Measurements from ENCODE around the gene RASSF1. TPM values are rescaled to one million over a fixed set of nuclear protein-coding genes. Genes with fewer than 3 reads are reported as not detected.
"Not testable (repeated sequence)": the region's sequence is repeated elsewhere in the genome, so short reads cannot be mapped to it uniquely, and the experiment has no call there.

RASSF1 gene
- total RNA-seq, 1 donor from 2014 or later = 38.0 TPM

- no peak overlapping the region for H3K27ac Mint-ChIP-seq
- TF ChIP-seq CTCF (IDR thresholded peaks at IDR 0.05) = no peak
- ChIA-PET CTCF (interaction anchor here (1.6 kb wide), 1 partner anchor 19 kb away, joined by 3 read pairs; the partner anchor contains the start of genes HYAL3 and NAA80), POLR2A (interaction anchor here (1.3 kb wide), 2 partner anchors 19 to 26 kb away, joined by 4 read pairs; partner anchors contain the start of genes HYAL3, IFRD2 and NAA80)
- no peaks in the 10 kb centered on the region for H3K27me3 Mint-ChIP-seq
- H3K36me3 Mint-ChIP-seq (ENCODE audit: low read depth) = peaks cover 3% of the 10 kb centered on the region
- intact Hi-C loops (cut with micrococcal nuclease) = no loop called here
- no peaks in the 10 kb centered on the region for H3K9me3 Mint-ChIP-seq
- DNase-seq (no peak), ATAC-seq (ENCODE audit: low read depth) (no peak)
- H3K4me3 Mint-ChIP-seq = no peak overlapping the region
- H3K4me1 Mint-ChIP-seq = peaks cover 38% of the 10 kb centered on the region
Observed at GRCh38 chr3:50318163-50318562, 22.5 kb downstream of the RASSF1 start.

GRCh38 chr3:50317300-50317699, 23.3 kb downstream of the RASSF1 start:
- intact Hi-C loops (cut with micrococcal nuclease) = no loop called here
- ChIA-PET CTCF (no interaction called here), POLR2A (interaction anchor here (1.0 to 1.3 kb wide), 3 partner anchors 18 to 33 kb away, joined by 3 to 4 read pairs (median 4); partner anchors contain the start of genes CYB561D2, HYAL3, NAA80 and NPRL2)
- H3K27me3 Mint-ChIP-seq = no peaks in the 10 kb centered on the region
- H3K4me1 Mint-ChIP-seq = peaks cover 36% of the 10 kb centered on the region
- H3K36me3 Mint-ChIP-seq (ENCODE audit: low read depth) = peaks cover 3% of the 10 kb centered on the region
- no peak for TF ChIP-seq CTCF (IDR thresholded peaks at IDR 0.05)
- H3K9me3 Mint-ChIP-seq = no peaks in the 10 kb centered on the region
- ATAC-seq (ENCODE audit: low read depth) = no peak
- no peak overlapping the region for H3K4me3 Mint-ChIP-seq
- H3K27ac Mint-ChIP-seq = no peak overlapping the region
- no peak for DNase-seq

- intact Hi-C loops (cut with micrococcal nuclease) = no loop called here
- Mint-ChIP-seq H3K36me3 (ENCODE audit: low read depth) (peaks cover 3% of the 10 kb centered on the region), H3K4me3 (peak overlapping the region; percentile 58), H3K4me1 (peaks cover 36% of the 10 kb centered on the region), H3K9me3 (no peaks in the 10 kb centered on the region), H3K27me3 (no peaks in the 10 kb centered on the region), H3K27ac (peak overlapping the region; percentile 85)
- DNase-seq (no peak), ATAC-seq (ENCODE audit: low read depth) (peak; percentile 35)
- POLR2A ChIA-PET = interaction anchor here (0.6 to 1.3 kb wide), 4 partner anchors 17 to 72 kb away, joined by 3 to 4 read pairs (median 4); partner anchors contain the start of genes CYB561D2, HYAL3, NAA80 and NPRL2
- CTCF ChIA-PET = no interaction called here
- TF ChIP-seq CTCF (IDR thresholded peaks at IDR 0.05) = no peak
Observed at GRCh38 chr3:50316657-50317242, 23.9 kb downstream of the RASSF1 start.

GRCh38 chr3:50314816-50315215, 25.8 kb downstream of the RASSF1 start:
- CTCF ChIA-PET = interaction anchor here (1.1 kb wide), 1 partner anchor 16 kb away, joined by 3 read pairs; the partner anchor contains the start of genes HYAL3 and NAA80
- H3K4me3 Mint-ChIP-seq = no peak overlapping the region
- intact Hi-C loops (cut with micrococcal nuclease) = no loop called here
- no peaks in the 10 kb centered on the region for H3K9me3 Mint-ChIP-seq
- H3K27me3 Mint-ChIP-seq = no peaks in the 10 kb centered on the region
- H3K4me1 Mint-ChIP-seq = peaks cover 27% of the 10 kb centered on the region
- no peak for TF ChIP-seq CTCF (IDR thresholded peaks at IDR 0.05)
- ATAC-seq (ENCODE audit: low read depth) (no peak), DNase-seq (no peak)
- no peaks in the 10 kb centered on the region for H3K36me3 Mint-ChIP-seq (ENCODE audit: low read depth)
- H3K27ac Mint-ChIP-seq = no peak overlapping the region
- POLR2A ChIA-PET = interaction anchor here (0.9 kb wide), 1 partner anchor 9 kb away, joined by 3 read pairs; no protein-coding TSS in a partner anchor

- Mint-ChIP-seq H3K4me3 (no peak overlapping the region), H3K36me3 (ENCODE audit: low read depth) (no peaks in the 10 kb centered on the region), H3K27ac (peak overlapping the region; percentile 11), H3K4me1 (peaks cover 23% of the 10 kb centered on the region), H3K27me3 (no peaks in the 10 kb centered on the region), H3K9me3 (no peaks in the 10 kb centered on the region)
- intact Hi-C loops (cut with micrococcal nuclease) = no loop called here
- CTCF ChIA-PET = interaction anchor here (1.1 kb wide), 1 partner anchor 15 kb away, joined by 3 read pairs; the partner anchor contains the start of genes HYAL3 and NAA80
- no peak for TF ChIP-seq CTCF (IDR thresholded peaks at IDR 0.05)
- no peak for DNase-seq
- no peak for ATAC-seq (ENCODE audit: low read depth)
- POLR2A ChIA-PET = interaction anchor here (0.9 kb wide), 1 partner anchor 8 kb away, joined by 3 read pairs; no protein-coding TSS in a partner anchor
Observed at GRCh38 chr3:50314342-50314741, 26.3 kb downstream of the RASSF1 start.

- CTCF ChIA-PET; H3K27ac Mint-ChIP-seq; H3K4me3 Mint-ChIP-seq; H3K9me3 Mint-ChIP-seq; H3K36me3 Mint-ChIP-seq (ENCODE audit: low read depth); intact Hi-C loops (cut with micrococcal nuclease); H3K27me3 Mint-ChIP-seq; ATAC-seq (ENCODE audit: low read depth); POLR2A ChIA-PET; DNase-seq: not testable (repeated sequence)
- H3K4me1 Mint-ChIP-seq = peaks cover 11% of the 10 kb centered on the region
Observed at GRCh38 chr3:50312041-50312440, 28.6 kb downstream of the RASSF1 start.
